T1000 (cell line): ENCODE results near the gene TTC16.

Source experiments
- DNase-seq: peaks from one replicate; lab custom pipeline; 2025; ENCODE audit warnings: mixed read lengths; lab: John Stamatoyannopoulos, UW

TTC16 gene

DNA sequence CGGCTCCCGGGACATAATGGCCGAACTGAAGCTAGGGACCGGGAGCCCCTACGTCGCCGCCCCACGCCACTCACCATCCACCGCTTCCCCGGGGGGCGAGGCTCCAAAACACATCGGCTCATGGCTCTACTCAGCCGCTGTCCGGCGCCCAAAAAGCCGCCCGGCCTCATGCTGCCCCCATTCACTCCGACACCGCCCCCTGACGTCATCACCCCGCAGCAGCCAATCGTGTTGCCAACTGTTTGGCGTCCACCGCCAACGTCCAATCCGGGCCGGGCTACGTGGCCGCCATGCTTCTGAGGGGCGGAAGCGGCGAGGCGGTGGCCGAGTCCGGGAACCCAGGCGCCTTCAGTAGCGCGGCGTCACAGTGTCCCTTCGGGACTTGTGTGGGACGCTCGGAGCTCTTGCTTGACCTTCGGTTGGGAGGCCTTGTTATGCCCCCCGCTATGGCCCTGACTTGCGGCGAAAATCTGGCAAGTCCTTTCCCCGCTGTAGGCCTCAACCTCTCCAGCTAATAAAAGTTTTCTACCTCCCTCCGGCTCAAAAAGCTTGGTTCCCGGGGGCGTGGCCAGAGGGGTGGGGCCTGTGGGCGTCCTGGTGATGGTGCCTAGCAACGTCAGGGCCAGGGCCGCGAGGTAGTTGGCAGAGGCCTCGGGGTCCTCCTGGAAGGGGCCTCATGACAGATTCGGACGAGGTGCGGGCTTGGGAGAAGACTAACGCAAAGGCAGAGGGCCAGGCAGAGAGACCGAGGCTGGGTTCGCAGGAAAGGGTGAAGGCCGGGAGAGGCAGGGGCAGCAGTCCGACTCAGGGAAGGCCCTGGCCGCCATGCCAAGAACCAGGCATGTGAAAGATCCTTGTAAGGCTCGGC, at the start of gene TTC16, which contains the start of gene PTRH1:
Gene TTC16 (plus strand): TSS at position 610 of the 868 bp plus-strand sequence. CDS start 67 bp downstream, at position 677.
Gene PTRH1 (minus strand): TSS at position 194 of the 868 bp plus-strand sequence. CDS start 24 bp downstream, at position 170.
- DNase-seq, result peak; percentile 89

DNA sequence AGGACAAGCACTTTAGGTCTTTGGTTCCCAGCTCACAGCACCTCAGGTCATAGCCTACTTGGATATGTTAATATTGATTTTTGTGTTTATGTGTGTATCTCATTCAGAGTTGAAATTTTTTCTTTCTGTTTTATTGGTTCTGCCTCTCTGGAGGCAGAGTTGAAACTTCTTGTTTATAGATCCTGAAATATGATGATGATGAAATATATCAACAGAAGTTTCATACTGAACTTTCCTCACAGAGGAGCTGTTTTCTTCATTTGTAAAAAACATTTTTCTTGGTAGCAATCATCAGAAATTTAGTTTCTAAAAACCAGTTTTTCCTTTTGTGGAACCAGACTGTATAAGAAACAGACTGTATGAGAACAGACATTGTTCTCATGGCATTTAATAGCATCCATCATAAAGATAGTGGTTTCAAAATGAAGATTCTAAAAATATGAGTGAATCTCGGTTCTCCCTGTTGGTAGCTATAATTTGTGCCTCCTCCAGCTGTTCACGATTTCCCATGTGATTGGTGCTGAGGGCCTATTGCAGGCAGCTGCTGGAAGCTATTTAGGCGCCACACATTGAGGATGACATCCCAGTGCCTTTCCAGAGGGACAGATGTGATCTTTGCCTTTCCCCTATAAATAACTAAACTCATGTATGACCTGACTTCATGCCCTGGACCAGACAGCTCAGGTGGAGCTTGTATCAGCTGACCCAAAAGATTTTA, 48.6 kb upstream of the TTC16 start:
- DNase-seq, result no peak

DNA sequence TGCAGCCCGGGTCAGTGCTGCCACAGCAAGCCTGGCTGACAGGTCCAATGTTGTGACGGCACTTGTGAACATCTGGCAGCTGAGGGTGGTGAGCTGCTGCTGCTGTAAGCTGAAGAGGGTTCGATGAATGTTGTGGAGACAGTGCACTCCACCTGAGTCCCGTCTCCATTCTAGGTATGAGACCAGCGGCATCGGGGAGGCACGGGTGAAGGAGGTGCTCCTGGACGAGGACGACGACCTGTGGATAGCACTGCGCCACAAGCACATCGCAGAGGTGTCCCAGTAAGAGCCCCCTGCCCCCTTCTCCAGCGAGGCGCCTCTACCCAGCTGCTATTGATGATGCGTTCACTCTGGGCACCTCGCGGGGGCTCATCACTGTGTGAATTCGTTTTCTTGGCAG, 48.0 kb upstream of the TTC16 start:
- DNase-seq, result no peak

- no peak for DNase-seq
These were observed 42.6 kb upstream of the TTC16 start for GRCh38 chr9:127673234-127673633.

GRCh38 chr9:127676638-127677037, 39.2 kb upstream of the TTC16 start:
- DNase-seq, result no peak

DNA sequence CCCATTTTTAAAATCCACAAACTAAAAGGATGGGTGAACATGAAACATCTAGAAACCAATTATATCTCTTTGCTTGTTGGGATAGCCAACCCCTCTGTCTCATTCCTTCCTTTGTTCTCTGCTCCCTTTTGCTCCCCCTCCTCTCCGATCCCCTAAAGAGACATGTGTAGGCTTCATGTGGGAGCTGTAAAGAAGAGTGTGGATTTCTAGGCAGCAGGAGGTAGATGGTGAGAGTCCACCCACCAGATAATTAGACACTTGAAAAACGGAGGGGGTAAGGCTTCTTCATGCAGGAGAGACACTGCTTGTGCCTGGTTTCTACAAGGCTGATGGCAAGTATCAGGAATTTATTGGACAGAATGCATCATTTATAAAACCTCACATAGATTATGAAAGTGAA, 36.4 kb upstream of the TTC16 start:
- no peak for DNase-seq

GRCh38 chr9:127680226-127680625, 35.7 kb upstream of the TTC16 start:
- DNase-seq, result no peak

DNA sequence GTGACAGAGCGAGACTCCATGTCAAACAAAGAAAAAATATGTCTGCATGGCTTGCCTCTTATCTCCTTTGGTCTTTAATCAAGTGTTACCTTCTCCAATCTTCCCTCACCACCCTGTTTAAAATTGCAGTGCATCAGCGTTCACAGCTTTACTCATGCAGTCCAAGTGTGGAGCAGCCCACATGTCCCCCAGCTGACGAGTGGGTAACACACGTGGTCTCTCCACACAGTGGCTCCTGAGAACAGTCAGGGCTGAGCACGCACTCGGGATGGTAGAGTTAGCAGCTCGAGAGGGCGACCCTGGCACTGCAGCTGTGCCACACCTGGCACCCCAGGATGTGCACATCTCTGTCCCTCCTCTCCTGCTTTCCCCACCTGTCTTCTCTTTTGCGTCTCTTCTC, 35.0 kb upstream of the TTC16 start:
- DNase-seq, result no peak

GRCh38 chr9:127682351-127683136, 33.3 kb upstream of the TTC16 start:
- no peak for DNase-seq

- no peak for DNase-seq
These were observed 32.2 kb upstream of the TTC16 start for GRCh38 chr9:127683723-127684122.

DNA sequence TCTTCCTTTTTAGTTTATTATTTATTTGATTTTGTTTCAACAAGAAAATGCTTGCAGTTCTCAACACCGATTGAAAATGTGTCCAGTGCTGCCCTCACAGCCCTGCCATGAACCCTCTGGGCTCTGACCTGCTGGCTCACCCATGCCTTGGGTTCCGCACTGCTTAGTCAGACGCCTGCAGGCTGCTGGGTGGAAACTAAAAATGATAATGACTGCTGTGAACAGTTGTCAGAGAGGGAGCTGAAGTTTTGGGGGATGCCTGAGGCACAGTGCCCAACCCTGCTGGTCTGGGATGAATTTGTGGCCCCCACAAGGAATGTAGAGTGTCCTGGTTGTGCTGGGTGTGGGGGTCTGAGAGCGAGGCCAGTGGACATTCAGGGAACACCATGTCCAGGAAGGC, 31.3 kb upstream of the TTC16 start:
- DNase-seq, result peak; percentile 48

DNA sequence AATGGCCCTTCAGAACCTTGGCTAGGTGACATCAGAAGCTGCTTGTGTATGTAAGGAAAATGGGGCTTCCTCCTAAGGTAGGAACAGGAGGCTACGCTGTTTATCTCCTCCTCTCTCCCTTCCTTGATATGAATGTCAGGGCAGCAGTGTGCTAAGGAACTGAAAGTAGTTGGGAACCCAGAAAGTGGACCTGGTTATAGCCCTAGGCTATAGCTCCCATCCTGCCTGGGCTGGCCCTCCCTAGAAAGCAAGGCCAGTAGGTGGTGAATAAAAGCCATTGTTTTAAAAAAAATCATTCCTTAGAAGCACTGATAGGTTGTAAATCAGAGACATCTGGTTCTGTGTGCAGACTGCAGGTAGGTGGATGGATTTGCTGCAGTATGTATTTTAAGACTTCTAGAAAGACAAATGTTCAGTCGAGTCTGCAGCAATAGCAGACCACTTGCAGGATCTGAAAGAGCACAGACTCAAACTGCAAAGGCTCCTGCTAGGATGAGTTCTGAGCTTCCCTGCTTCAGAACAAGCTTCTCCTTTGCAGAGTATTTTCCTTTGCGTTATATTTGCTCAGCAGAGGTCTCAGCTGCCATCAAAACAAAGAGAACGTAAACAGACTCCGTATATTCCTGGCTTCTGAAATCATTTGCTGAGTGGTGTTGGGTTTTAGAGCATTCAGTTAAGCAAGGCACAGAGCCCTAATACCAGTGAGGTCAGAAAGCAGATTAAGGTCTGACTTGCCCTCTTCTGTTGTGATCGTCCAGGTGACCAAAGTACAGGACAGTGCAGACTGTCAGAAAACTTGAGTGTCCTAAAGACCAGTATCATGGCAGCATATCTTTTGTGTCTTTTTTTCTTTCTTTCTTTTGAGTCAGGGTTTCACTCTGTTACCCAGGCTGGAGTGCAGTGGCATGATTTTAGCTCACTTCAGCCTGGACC, 29.2 kb upstream of the TTC16 start:
- no peak for DNase-seq

- DNase-seq, result no peak
These were observed 26.4 kb upstream of the TTC16 start for GRCh38 chr9:127689329-127690000.

- DNase-seq, result no peak
These were observed 25.1 kb upstream of the TTC16 start for GRCh38 chr9:127690735-127691134.

DNA sequence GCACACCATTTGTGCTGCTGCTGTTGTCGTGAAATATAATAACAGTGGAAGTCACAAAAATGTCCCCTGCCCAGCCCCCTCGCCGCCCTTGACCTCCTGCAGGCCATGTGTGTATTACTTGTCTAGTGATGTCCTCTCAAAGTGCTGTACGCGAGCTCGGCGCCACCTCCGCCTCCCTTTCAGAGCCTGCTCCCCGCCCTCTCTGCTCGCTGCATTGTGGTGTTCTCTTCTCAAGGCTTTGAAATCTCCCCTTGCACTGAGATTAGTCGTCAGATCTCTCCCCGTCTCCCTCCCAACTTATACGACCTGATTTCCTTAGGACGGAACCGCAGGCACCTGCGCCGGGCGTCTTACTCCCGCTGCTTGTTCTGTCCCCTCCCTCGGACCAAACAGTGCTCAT, 23.8 kb upstream of the TTC16 start:
- no peak for DNase-seq

GRCh38 chr9:127693143-127693542, 22.7 kb upstream of the TTC16 start:
- no peak for DNase-seq

- no peak for DNase-seq
These were observed 22.2 kb upstream of the TTC16 start for GRCh38 chr9:127693697-127694096.

- no peak for DNase-seq
These were observed 20.8 kb upstream of the TTC16 start for GRCh38 chr9:127694890-127695720.

GRCh38 chr9:127697575-127697974, 18.3 kb upstream of the TTC16 start:
- DNase-seq, result no peak

DNA sequence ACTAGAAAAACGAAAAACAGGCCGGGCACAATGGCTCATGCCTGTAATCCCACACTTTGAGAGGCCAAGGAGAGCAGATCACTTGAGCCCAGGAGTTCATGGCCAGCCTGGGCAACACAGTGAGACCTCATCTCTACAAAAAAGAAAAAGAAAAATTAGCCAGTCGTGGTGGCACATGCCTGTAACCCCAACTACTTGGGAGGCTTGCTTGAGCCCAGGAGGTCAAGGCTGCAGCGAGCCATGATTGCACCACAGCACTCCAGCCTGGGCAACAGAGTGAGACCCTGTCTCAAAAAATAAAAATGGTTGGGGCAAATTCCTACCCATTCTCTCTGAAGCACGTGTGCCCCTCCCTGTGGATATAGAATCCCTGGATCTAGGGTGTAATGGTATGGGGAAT, 17.5 kb upstream of the TTC16 start:
- no peak for DNase-seq
